GM12864 (cell line): ENCODE measurements around the gene MBOAT2.

ENCODE experiments used
- DNase-seq: peaks from one replicate; pipeline ENCODE4 v3.0.0-alpha.2; 2011; ENCODE audit warnings: low read depth
- H3K4me3 ChIP-seq: 2 replicates; pipeline ENCODE4 v1.5.1; 2011; ENCODE audit warnings: mild to moderate bottlenecking, low read depth, low read length, control low read depth
- CTCF ChIP-seq: IDR thresholded peaks from 2 replicates; pipeline ENCODE4 v1.5.1; 2011; ENCODE audit warnings: low read depth, mild to moderate bottlenecking, moderate library complexity, low read length, control low read depth, inconsistent platforms; ENCODE audit errors: missing control alignments

Gene MBOAT2

GRCh38 chr2:8999102-8999446 is 4.4 kb downstream of the MBOAT2 start:
- DNase-seq = no peak
- H3K4me3 ChIP-seq = no peak overlapping the region
- TF ChIP-seq CTCF = no peak

DNA sequence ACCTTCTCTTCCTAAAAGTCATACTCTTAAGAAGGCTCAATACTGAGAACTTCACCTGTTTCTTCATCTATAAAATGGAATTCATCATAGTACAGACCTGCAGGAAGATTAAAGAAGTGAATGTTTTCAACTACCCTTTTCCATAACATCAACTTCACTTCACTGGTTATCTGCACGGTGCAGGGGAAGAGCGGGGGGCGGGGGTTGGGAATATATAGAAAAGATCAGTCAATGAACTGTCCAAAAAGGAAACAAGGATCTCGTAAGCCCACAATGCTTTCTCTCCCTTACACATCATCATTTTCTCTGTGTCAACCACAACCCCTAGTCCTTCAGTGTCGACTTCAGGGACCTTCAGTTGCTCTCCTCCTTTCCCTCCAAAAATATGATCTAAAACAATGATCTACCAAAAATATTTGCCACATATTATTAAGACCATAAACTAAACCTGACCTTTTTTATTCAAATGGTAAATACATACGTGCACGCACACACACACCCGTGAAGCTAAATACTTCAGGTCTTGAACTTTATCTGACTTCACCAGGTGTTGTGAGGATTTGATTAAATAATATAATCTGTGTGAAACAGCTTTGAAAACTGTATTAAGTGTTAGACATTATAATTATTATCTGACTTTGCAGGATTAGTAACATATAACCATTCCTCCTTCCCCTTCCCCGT is 4.9 kb downstream of the MBOAT2 start:
- DNase-seq = no peak
- no peak for TF ChIP-seq CTCF
- H3K4me3 ChIP-seq = no peak overlapping the region

- TF ChIP-seq CTCF = no peak
- no peak for DNase-seq
Observed at GRCh38 chr2:8997631-8998030, 5.9 kb downstream of the MBOAT2 start.

GRCh38 chr2:8997108-8997507 is 6.4 kb downstream of the MBOAT2 start:
- H3K4me3 ChIP-seq = no peak overlapping the region
- no peak for DNase-seq
- no peak for TF ChIP-seq CTCF

More at GRCh38 chr2:8997631-8998030, 5.9 kb downstream of the MBOAT2 start:
- no peak overlapping the region for H3K4me3 ChIP-seq

GRCh38 chr2:8996006-8996405 is 7.5 kb downstream of the MBOAT2 start:
- DNase-seq = no peak

DNA sequence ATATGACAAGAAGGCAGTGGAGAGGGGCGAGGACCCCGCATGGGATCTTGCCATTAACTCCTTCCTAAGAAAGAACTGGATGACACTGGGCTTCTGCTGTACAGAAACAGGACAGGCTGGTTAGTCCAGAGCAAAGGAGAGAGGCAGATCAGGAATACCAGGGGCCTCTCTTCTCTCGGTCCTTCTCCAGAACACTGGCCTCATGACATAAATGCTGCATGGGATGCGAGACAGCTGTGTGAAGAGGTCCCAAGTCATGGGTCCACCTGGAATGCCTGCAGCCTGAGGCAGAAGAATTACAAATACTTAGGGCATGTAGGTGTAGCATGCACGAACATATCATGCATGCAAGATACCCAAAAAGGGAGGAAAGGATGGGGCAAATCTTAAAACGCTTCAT is 9.1 kb downstream of the MBOAT2 start:
- DNase-seq = no peak
- no peak for TF ChIP-seq CTCF
- H3K4me3 ChIP-seq = no peak overlapping the region

More at GRCh38 chr2:8996006-8996405, 7.5 kb downstream of the MBOAT2 start:
- no peak overlapping the region for H3K4me3 ChIP-seq
- TF ChIP-seq CTCF = no peak

DNA sequence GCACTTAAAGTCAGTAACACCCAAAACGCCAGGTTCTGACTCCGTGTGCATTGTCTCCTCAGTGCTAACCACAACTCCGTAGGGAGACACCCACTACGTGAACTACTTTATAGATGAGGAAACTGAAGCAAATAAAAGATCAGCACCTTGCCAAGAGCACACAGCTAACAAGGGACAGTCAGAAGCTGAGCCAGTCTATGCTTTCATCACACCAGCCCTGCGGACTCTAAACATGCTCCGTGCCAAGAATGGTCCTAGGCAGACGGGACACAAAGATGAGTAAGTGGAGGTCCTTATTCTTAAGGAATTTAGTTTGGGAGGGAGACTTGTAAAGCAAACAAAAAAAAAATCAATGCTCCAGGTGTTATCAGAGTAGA is 9.6 kb downstream of the MBOAT2 start:
- TF ChIP-seq CTCF = no peak
- no peak for DNase-seq
- no peak overlapping the region for H3K4me3 ChIP-seq
